C4-2B (cell line): ENCODE data around the gene BMP7.

Source experiments
- CTCF ChIP-seq: fragments of 450-650 bp; conservative IDR thresholded peaks from 2 replicates; pipeline ENCODE4 v1.5.1; 2017; ENCODE audit warnings: mild to moderate bottlenecking
- ZFX ChIP-seq: fragments of 450-650 bp; IDR thresholded peaks from 2 replicates; pipeline ENCODE4 v1.6.1; 2017

- TF ChIP-seq CTCF (no peak), ZFX (no peak)
Measured at GRCh38 chr20:57294550-57294949, 28.1 kb upstream of the BMP7 start.
